ENCODE measurements around the gene TRIM41.
A peak's percentile ranks its signal among the peaks of the same experiment; 100 is the strongest.

The TRIM41 gene

DNA sequence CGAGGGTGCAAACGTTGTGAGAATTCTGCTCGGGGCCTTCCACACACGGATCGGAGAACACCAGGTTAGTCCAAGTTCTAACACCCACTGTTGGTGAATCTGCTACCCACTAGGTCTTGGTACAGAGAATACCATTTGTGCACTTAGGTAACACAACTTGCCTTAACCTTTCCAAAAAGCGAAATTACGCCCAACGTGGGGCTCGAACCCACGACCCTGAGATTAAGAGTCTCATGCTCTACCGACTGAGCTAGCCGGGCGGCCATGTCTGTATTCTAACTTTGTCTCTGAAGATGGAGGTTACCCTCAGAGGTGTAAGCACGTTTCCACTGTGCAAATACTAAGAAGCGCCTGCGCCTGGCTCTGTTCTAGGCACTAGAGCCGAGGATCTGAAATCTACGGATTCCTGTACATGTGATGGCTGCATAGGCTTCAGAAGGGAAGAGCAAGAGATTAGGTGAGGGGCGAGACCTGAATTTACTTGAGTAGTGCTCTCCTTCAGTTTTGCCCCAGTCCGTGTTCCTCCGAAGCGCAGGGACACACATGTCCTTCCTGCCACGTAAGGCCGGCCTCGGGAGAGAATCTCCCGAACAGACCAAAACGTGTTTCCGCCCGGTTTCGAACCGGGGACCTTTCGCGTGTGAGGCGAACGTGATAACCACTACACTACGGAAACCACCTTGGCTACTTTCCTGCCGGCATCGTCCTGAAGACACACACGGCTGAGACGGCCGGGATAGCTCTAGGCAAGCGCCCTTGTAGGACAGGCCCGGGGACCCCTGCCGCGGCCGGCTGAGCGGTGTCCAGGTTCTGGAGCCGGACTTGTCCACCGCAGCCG is 1.1 kb upstream of the TRIM41 start (continued):
- TF ChIP-seq ZNF639 (tag by site-specific recombination; IDR thresholded peaks at IDR 0.05) (peak; percentile 87), ZNF521 (tag by site-specific recombination; IDR thresholded peaks at IDR 0.05) (no peak), KLF10 (tag by site-specific recombination; IDR thresholded peaks at IDR 0.05) (peak; percentile 77), ZNF548 (tag by site-specific recombination; IDR thresholded peaks at IDR 0.05) (no peak), SALL2 (tag by site-specific recombination; IDR thresholded peaks at IDR 0.05; ENCODE audit: borderline replicate concordance) (no peak), ZNF138 (tag by site-specific recombination; IDR thresholded peaks at IDR 0.05; ENCODE audit: borderline replicate concordance) (no peak), ZSCAN23 (tag by site-specific recombination; IDR thresholded peaks at IDR 0.05) (peak; percentile 76), BCL11A (tag by site-specific recombination; IDR thresholded peaks at IDR 0.05; ENCODE audit: low read depth) (peak; percentile 91), BCL11B (tag by site-specific recombination; IDR thresholded peaks at IDR 0.05; ENCODE audit: low read depth) (peak; percentile 96), ZNF658 (tag by site-specific recombination; IDR thresholded peaks at IDR 0.05) (no peak), HOXA7 (CRISPR knock-in tag; IDR thresholded peaks at IDR 0.05; ENCODE audit: borderline replicate concordance) (no peak), ZNF114 (tag by site-specific recombination; IDR thresholded peaks at IDR 0.05) (no peak), IKZF3 (tag by site-specific recombination; IDR thresholded peaks at IDR 0.05) (peak; percentile 98), ZFP37 (tag by site-specific recombination; IDR thresholded peaks at IDR 0.05) (peak; percentile 81), ZBTB7A (tag by site-specific recombination; IDR thresholded peaks at IDR 0.05; ENCODE audit: low read depth) (peak; percentile 80), MZF1 (tag by site-specific recombination; IDR thresholded peaks at IDR 0.05; ENCODE audit: borderline replicate concordance) (peak; percentile 77; the same call in 1 of the 2 replicates), ZNF311 (tag by site-specific recombination; IDR thresholded peaks at IDR 0.05; ENCODE audit: borderline replicate concordance) (no peak), ZNF426 (tag by site-specific recombination; IDR thresholded peaks at IDR 0.05) (no peak), KLF1 (tag by site-specific recombination; IDR thresholded peaks at IDR 0.05) (no peak), SCRT1 (tag by site-specific recombination; IDR thresholded peaks at IDR 0.05; ENCODE audit: borderline replicate concordance) (peak; percentile 64; the same call in 1 of the 2 replicates), ZNF433 (tag by site-specific recombination; IDR thresholded peaks at IDR 0.05; ENCODE audit: low read depth) (no peak), ZNF10 (tag by site-specific recombination; IDR thresholded peaks at IDR 0.05) (peak; percentile 39), ZBTB20 (tag by site-specific recombination; IDR thresholded peaks at IDR 0.05) (peak; percentile 96), KLF7 (tag by site-specific recombination; IDR thresholded peaks at IDR 0.05; ENCODE audit: borderline replicate concordance) (peak; percentile 39; the same call in 1 of the 2 replicates), ZFHX2 (tag by site-specific recombination; conservative IDR thresholded peaks at IDR 0.05) (peak; percentile 45; the same call in 1 of the 2 replicates), ZNF223 (tag by site-specific recombination; IDR thresholded peaks at IDR 0.05) (peak; percentile 70)
- TF ChIP-seq, protein P1, sequence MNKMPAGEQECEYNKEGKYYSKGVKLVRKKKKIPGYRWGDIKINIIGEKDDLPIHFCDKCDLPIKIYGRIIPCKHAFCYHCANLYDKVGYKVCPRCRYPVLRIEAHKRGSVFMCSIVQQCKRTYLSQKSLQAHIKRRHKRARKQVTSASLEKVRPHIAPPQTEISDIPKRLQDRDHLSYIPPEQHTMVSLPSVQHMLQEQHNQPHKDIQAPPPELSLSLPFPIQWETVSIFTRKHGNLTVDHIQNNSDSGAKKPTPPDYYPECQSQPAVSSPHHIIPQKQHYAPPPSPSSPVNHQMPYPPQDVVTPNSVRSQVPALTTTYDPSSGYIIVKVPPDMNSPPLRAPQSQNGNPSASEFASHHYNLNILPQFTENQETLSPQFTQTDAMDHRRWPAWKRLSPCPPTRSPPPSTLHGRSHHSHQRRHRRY (tag by site-specific recombination; IDR thresholded peaks at IDR 0.05), result no peak
- TF ChIP-seq, protein P2, sequence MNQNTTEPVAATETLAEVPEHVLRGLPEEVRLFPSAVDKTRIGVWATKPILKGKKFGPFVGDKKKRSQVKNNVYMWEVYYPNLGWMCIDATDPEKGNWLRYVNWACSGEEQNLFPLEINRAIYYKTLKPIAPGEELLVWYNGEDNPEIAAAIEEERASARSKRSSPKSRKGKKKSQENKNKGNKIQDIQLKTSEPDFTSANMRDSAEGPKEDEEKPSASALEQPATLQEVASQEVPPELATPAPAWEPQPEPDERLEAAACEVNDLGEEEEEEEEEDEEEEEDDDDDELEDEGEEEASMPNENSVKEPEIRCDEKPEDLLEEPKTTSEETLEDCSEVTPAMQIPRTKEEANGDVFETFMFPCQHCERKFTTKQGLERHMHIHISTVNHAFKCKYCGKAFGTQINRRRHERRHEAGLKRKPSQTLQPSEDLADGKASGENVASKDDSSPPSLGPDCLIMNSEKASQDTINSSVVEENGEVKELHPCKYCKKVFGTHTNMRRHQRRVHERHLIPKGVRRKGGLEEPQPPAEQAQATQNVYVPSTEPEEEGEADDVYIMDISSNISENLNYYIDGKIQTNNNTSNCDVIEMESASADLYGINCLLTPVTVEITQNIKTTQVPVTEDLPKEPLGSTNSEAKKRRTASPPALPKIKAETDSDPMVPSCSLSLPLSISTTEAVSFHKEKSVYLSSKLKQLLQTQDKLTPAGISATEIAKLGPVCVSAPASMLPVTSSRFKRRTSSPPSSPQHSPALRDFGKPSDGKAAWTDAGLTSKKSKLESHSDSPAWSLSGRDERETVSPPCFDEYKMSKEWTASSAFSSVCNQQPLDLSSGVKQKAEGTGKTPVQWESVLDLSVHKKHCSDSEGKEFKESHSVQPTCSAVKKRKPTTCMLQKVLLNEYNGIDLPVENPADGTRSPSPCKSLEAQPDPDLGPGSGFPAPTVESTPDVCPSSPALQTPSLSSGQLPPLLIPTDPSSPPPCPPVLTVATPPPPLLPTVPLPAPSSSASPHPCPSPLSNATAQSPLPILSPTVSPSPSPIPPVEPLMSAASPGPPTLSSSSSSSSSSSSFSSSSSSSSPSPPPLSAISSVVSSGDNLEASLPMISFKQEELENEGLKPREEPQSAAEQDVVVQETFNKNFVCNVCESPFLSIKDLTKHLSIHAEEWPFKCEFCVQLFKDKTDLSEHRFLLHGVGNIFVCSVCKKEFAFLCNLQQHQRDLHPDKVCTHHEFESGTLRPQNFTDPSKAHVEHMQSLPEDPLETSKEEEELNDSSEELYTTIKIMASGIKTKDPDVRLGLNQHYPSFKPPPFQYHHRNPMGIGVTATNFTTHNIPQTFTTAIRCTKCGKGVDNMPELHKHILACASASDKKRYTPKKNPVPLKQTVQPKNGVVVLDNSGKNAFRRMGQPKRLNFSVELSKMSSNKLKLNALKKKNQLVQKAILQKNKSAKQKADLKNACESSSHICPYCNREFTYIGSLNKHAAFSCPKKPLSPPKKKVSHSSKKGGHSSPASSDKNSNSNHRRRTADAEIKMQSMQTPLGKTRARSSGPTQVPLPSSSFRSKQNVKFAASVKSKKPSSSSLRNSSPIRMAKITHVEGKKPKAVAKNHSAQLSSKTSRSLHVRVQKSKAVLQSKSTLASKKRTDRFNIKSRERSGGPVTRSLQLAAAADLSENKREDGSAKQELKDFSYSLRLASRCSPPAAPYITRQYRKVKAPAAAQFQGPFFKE (tag by site-specific recombination; IDR thresholded peaks at IDR 0.05; ENCODE audit: borderline replicate concordance), result peak; percentile 20; the same call in 1 of the 2 replicates
- TF ChIP-seq, protein P3, sequence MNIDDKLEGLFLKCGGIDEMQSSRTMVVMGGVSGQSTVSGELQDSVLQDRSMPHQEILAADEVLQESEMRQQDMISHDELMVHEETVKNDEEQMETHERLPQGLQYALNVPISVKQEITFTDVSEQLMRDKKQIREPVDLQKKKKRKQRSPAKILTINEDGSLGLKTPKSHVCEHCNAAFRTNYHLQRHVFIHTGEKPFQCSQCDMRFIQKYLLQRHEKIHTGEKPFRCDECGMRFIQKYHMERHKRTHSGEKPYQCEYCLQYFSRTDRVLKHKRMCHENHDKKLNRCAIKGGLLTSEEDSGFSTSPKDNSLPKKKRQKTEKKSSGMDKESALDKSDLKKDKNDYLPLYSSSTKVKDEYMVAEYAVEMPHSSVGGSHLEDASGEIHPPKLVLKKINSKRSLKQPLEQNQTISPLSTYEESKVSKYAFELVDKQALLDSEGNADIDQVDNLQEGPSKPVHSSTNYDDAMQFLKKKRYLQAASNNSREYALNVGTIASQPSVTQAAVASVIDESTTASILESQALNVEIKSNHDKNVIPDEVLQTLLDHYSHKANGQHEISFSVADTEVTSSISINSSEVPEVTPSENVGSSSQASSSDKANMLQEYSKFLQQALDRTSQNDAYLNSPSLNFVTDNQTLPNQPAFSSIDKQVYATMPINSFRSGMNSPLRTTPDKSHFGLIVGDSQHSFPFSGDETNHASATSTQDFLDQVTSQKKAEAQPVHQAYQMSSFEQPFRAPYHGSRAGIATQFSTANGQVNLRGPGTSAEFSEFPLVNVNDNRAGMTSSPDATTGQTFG (tag by site-specific recombination; IDR thresholded peaks at IDR 0.05; ENCODE audit: borderline replicate concordance), result no peak
